NCI-H128 (cell line): ENCODE measurements around the gene MMP24OS.
"Not testable (repeated sequence)": the region's sequence is repeated elsewhere in the genome, so short reads cannot be mapped to it uniquely, and the experiment has no call there.

Experiments
- DNase-seq: peaks from one replicate; lab custom pipeline; 2025; ENCODE audit not compliant: unreplicated experiment; lab: John Stamatoyannopoulos, UW

Gene MMP24OS

GRCh38 chr20:35252598-35252997 lies 25.3 kb downstream of the MMP24OS start:
- not testable (repeated sequence) for DNase-seq

- no peak for DNase-seq
Observed at GRCh38 chr20:35252037-35252461, 25.9 kb downstream of the MMP24OS start.

GRCh38 chr20:35251613-35251940 lies 26.3 kb downstream of the MMP24OS start:
- DNase-seq, result no peak

- DNase-seq, result no peak
Observed at GRCh38 chr20:35248641-35249475, 29.1 kb downstream of the MMP24OS start.

- DNase-seq, result no peak
Observed at GRCh38 chr20:35246723-35247122, 31.2 kb downstream of the MMP24OS start.

- DNase-seq, result no peak
Observed at GRCh38 chr20:35243986-35244385, 33.9 kb downstream of the MMP24OS start.

GRCh38 chr20:35243317-35243716 lies 34.6 kb downstream of the MMP24OS start:
- DNase-seq, result no peak

GRCh38 chr20:35240811-35241293 lies 37.1 kb downstream of the MMP24OS start:
- DNase-seq, result no peak

GRCh38 chr20:35240083-35240810 lies 37.7 kb downstream of the MMP24OS start:
- no peak for DNase-seq

- no peak for DNase-seq
Observed at GRCh38 chr20:35238735-35239134, 39.2 kb downstream of the MMP24OS start.

- no peak for DNase-seq
Observed at GRCh38 chr20:35238170-35238569, 39.8 kb downstream of the MMP24OS start.

GRCh38 chr20:35237486-35237885 lies 40.4 kb downstream of the MMP24OS start:
- no peak for DNase-seq

GRCh38 chr20:35235881-35236280 lies 42.0 kb downstream of the MMP24OS start:
- DNase-seq, result no peak

GRCh38 chr20:35232575-35232974 lies 45.3 kb downstream of the MMP24OS start:
- DNase-seq, result no peak

- DNase-seq, result no peak
Observed at GRCh38 chr20:35226884-35227681, 50.8 kb downstream of the MMP24OS start.
